ENCODE measurements around the gene DDX10.
A peak's percentile ranks its signal among the peaks of the same experiment; 100 is the strongest.

The DDX10 gene

GRCh38 chr11:108872781-108873291 lies 208.0 kb downstream of the DDX10 start:
- no peaks in the 10 kb centered on the region for H3K27me3 Mint-ChIP-seq
- H3K9me3 Mint-ChIP-seq: no peaks in the 10 kb centered on the region
- peak overlapping the region; percentile 8 for H3K27ac Mint-ChIP-seq
- H3K4me1 Mint-ChIP-seq: peaks cover 31% of the 10 kb centered on the region
- H3K36me3 Mint-ChIP-seq: peaks cover 9% of the 10 kb centered on the region
- H3K4me3 Mint-ChIP-seq: no peak overlapping the region

DNA sequence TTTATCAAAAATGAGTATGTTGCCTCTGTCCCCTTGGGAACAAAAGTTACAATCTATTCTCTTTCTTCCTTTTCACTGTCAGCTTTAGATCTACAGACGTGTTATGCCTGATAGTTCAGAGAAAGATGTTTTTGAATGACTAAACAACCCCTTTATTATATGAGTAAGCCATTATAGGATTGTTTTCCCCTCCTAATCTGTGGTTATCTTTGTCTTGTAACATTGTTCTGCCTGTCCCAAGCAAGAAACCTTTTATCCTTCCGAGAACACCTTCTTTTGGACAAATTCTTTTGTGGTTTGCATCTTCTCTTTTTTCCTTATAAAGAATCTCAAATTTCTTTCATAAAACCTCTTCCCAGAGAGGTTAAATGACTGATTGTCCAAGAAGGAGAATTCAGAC lies 208.4 kb downstream of the DDX10 start:
- Mint-ChIP-seq H3K4me1 (peaks cover 26% of the 10 kb centered on the region), H3K36me3 (peaks cover 9% of the 10 kb centered on the region), H3K4me3 (no peak overlapping the region), H3K9me3 (no peaks in the 10 kb centered on the region), H3K27me3 (no peaks in the 10 kb centered on the region), H3K27ac (no peak overlapping the region)

GRCh38 chr11:108873941-108874340 lies 209.1 kb downstream of the DDX10 start:
- Mint-ChIP-seq H3K27me3 (no peaks in the 10 kb centered on the region), H3K36me3 (peaks cover 9% of the 10 kb centered on the region), H3K4me3 (no peak overlapping the region), H3K4me1 (peaks cover 20% of the 10 kb centered on the region), H3K9me3 (no peaks in the 10 kb centered on the region), H3K27ac (no peak overlapping the region)

DNA sequence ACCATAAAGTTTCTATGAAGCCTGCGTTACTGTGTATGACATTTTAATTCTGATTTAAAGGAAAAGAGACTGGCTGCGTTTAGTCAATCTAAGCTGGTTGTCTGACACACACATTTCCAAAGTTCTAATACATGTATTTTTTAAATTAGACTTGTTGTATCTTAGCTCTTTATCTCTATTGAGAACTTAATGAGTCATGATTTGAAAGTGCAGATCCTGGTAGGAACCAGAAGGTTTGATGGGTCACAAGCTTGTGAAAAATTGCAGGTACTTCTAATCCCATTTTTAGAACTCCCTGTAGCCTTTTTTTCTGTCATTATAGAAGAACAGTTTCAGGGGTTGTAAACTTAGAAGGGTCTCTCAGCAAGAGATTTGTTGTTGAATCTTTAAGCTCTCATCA lies 210.3 kb downstream of the DDX10 start:
- Mint-ChIP-seq H3K4me1 (peaks cover 18% of the 10 kb centered on the region), H3K27me3 (no peaks in the 10 kb centered on the region), H3K9me3 (no peaks in the 10 kb centered on the region), H3K4me3 (no peak overlapping the region), H3K27ac (no peak overlapping the region), H3K36me3 (peaks cover 9% of the 10 kb centered on the region)

DNA sequence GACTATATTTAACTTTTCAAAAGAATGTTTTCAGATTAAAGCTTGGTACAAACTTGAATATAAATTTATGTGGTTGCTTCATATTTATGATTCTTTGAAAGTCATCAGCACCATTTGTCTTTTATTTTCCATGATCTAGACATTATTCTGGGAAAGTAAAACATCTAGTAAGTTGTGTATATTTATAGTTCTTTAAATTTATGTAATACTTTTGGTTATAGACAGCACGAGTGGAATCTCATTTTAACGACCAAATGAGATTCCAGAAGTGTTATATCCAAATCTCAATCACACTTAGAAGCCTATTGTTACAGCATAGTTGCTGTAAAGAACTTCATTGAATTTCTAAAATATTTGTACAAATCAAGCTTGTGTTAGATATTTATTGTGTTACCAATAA lies 212.3 kb downstream of the DDX10 start:
- Mint-ChIP-seq H3K27ac (no peak overlapping the region), H3K36me3 (peaks cover 11% of the 10 kb centered on the region), H3K4me1 (peaks cover 21% of the 10 kb centered on the region), H3K27me3 (no peaks in the 10 kb centered on the region), H3K9me3 (no peaks in the 10 kb centered on the region), H3K4me3 (no peak overlapping the region)

GRCh38 chr11:108880510-108880909 lies 215.6 kb downstream of the DDX10 start:
- Mint-ChIP-seq H3K4me1 (peaks cover 18% of the 10 kb centered on the region), H3K36me3 (peaks cover 5% of the 10 kb centered on the region), H3K9me3 (no peaks in the 10 kb centered on the region), H3K27ac (no peak overlapping the region), H3K4me3 (no peak overlapping the region), H3K27me3 (no peaks in the 10 kb centered on the region)

GRCh38 chr11:108881131-108881530 lies 216.3 kb downstream of the DDX10 start:
- no peaks in the 10 kb centered on the region for H3K9me3 Mint-ChIP-seq
- no peaks in the 10 kb centered on the region for H3K27me3 Mint-ChIP-seq
- H3K4me3 Mint-ChIP-seq: no peak overlapping the region
- H3K36me3 Mint-ChIP-seq: peaks cover 5% of the 10 kb centered on the region
- peaks cover 24% of the 10 kb centered on the region for H3K4me1 Mint-ChIP-seq
- no peak overlapping the region for H3K27ac Mint-ChIP-seq

- Mint-ChIP-seq H3K27ac (peak overlapping the region; percentile 14), H3K27me3 (no peaks in the 10 kb centered on the region)
These were observed 217.5 kb downstream of the DDX10 start for GRCh38 chr11:108882211-108882831.

GRCh38 chr11:108886005-108886659 lies 221.3 kb downstream of the DDX10 start:
- Mint-ChIP-seq H3K27me3 (no peaks in the 10 kb centered on the region), H3K4me1 (peaks cover 47% of the 10 kb centered on the region), H3K27ac (peak overlapping the region; percentile 33), H3K4me3 (no peak overlapping the region), H3K36me3 (peaks cover 2% of the 10 kb centered on the region), H3K9me3 (no peaks in the 10 kb centered on the region)

More at GRCh38 chr11:108882211-108882831, 217.5 kb downstream of the DDX10 start:
- Mint-ChIP-seq H3K36me3 (peaks cover 5% of the 10 kb centered on the region), H3K9me3 (no peaks in the 10 kb centered on the region), H3K4me1 (peaks cover 32% of the 10 kb centered on the region), H3K4me3 (no peak overlapping the region)

GRCh38 chr11:108886660-108887009 lies 221.8 kb downstream of the DDX10 start:
- Mint-ChIP-seq H3K36me3 (peaks cover 5% of the 10 kb centered on the region), H3K4me1 (peaks cover 43% of the 10 kb centered on the region), H3K9me3 (no peaks in the 10 kb centered on the region), H3K27ac (peak overlapping the region; percentile 33), H3K27me3 (no peaks in the 10 kb centered on the region), H3K4me3 (no peak overlapping the region)

- H3K27ac Mint-ChIP-seq: peak overlapping the region; percentile 84
- H3K9me3 Mint-ChIP-seq: no peaks in the 10 kb centered on the region
- no peaks in the 10 kb centered on the region for H3K27me3 Mint-ChIP-seq
- H3K4me1 Mint-ChIP-seq: peaks cover 35% of the 10 kb centered on the region
- H3K4me3 Mint-ChIP-seq: peak overlapping the region; percentile 35
- peaks cover 5% of the 10 kb centered on the region for H3K36me3 Mint-ChIP-seq
These were observed 222.8 kb downstream of the DDX10 start for GRCh38 chr11:108887436-108888238.

- peaks cover 4% of the 10 kb centered on the region for H3K9me3 Mint-ChIP-seq
- peaks cover 14% of the 10 kb centered on the region for H3K36me3 Mint-ChIP-seq
These were observed 225.7 kb downstream of the DDX10 start for GRCh38 chr11:108890482-108891105.

GRCh38 chr11:108891143-108891542 lies 226.3 kb downstream of the DDX10 start:
- peaks cover 4% of the 10 kb centered on the region for H3K9me3 Mint-ChIP-seq
- H3K4me3 Mint-ChIP-seq: no peak overlapping the region
- no peaks in the 10 kb centered on the region for H3K27me3 Mint-ChIP-seq
- no peak overlapping the region for H3K27ac Mint-ChIP-seq
- peaks cover 14% of the 10 kb centered on the region for H3K36me3 Mint-ChIP-seq
- peaks cover 41% of the 10 kb centered on the region for H3K4me1 Mint-ChIP-seq

More at GRCh38 chr11:108890482-108891105, 225.7 kb downstream of the DDX10 start:
- peaks cover 41% of the 10 kb centered on the region for H3K4me1 Mint-ChIP-seq
- no peaks in the 10 kb centered on the region for H3K27me3 Mint-ChIP-seq
- no peak overlapping the region for H3K4me3 Mint-ChIP-seq
- H3K27ac Mint-ChIP-seq: no peak overlapping the region

DNA sequence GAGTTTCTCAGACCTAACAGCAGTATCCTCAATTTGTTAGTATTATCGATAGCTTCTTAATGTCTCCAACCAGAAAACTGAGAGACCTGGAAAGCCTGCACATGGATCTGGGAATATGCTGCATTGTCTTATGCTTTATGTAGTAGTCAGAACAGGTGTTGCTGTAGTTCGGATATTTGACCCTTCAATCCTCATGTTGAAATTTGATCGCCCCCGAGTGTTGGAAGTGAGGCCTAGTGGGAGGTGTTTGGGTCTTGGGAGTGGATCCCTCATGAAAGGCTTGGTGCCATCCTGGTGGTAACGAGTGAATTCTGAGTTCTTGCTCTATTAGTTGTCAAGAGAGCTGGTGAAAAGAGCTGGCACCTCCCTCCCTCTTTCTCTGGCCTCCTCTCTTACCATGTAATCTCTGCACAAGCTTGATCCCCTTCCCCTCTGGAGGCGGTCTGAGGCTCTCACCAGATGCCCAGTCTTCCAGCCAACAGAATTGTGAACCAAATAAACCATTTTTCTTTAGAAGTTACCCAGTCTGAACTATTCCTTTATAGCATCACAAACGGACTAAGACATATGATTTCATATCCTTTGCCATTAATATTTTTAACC lies 227.1 kb downstream of the DDX10 start:
- H3K36me3 Mint-ChIP-seq: peaks cover 19% of the 10 kb centered on the region
- no peak overlapping the region for H3K4me3 Mint-ChIP-seq
- H3K4me1 Mint-ChIP-seq: peaks cover 36% of the 10 kb centered on the region
- H3K27ac Mint-ChIP-seq: no peak overlapping the region
- H3K27me3 Mint-ChIP-seq: no peaks in the 10 kb centered on the region
- H3K9me3 Mint-ChIP-seq: peaks cover 4% of the 10 kb centered on the region
